Glomerular visceral epithelial cell (primary cell): ENCODE results near the gene MBNL1.
"Not testable (repeated sequence)": the region's sequence is repeated elsewhere in the genome, so short reads cannot be mapped to it uniquely, and the experiment has no call there.

Experiments used
- DNase-seq: peaks from one replicate; pipeline ENCODE4 v3.0.0-alpha.2; 2016; ENCODE audit errors: extremely low spot score

Gene MBNL1

DNA sequence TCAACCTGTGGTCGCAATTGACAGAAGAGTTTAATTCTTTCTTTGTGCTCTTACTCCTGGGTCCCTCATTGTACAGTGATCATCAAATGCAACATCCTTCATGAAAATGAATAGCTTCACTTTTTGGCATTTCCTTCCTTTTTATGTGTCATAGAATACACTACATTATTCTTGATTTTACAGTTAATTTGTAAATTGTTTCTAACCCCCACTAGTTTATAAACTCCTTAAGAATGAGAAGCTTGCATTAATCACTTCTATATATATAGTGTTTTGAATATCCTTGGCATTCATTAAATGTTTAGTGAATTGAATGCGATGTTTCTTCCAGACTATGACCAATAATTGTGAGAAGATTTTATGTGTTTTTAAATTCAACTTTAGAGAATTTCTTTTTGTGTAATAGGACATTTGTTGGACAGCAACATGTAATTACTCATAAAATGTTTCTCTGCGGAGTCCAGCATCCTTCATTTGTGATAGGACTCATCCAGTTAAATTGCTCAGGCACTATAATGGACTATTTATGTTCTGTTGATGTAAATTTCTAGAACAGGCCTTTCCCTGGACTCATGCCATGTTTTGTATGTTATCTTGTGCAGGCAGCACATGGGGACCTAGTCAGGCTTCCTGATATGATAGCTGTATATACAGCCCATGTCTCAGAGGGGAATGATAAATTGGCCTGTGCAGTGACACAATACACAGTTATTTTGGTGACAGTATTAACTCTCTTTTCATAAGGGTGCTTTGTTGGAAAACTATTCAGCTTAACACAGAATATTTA is 51.3 kb downstream of the MBNL1 start:
- no peak for DNase-seq

DNA sequence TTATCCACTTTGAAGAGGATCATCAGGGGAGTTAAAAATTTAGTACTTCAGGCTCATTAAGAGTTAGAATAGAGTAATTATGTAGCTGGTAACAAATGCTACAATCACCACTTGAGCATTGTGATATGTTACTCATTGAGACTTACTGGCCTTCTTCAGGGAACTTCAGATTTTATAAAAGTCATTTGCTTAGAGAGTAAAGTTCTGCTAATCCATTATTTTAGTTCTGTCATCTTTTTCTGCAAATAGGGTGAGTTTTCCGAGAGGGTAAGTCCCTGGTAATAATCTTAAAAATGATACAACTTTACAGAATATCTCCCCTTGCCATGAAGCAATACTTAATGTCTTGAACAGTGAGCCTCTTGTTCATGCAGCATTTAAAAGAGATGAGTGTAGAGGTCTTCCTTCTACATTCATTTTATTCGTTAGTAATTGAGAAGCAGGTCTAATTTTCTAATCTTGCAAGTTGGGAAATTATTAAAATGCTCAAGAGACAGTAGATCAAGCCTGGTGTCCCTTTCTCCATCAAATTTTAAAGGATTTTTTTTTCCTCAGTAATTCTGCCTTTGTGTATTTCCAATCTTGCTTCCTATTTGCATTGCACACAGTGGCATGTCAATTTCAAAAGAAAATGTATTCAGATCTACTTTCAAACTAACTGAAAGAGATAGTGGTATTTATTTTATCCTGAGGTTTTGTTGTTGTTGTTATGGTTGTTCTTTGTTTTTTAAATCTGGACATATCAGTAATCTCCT is 52.6 kb downstream of the MBNL1 start:
- no peak for DNase-seq

DNA sequence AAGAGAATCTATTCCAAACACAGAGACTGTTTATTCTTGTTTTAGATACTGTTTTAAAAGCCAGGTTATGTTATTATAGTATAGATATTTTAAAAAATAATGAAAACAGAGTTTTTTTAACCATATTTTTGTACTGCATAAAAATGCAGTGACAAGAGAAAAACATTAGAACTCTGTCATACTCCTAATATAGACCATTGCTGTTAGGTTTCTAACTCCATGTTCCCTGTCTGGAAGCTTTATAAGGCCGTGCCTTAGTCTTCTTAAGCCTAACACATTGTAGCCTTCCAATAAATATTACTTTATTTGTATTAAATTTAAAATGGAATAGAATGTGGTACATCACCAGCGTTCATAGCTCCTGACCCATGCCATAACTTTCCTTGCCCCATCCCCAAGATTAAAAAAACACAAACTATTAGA is 53.2 kb downstream of the MBNL1 start:
- DNase-seq = no peak

DNA sequence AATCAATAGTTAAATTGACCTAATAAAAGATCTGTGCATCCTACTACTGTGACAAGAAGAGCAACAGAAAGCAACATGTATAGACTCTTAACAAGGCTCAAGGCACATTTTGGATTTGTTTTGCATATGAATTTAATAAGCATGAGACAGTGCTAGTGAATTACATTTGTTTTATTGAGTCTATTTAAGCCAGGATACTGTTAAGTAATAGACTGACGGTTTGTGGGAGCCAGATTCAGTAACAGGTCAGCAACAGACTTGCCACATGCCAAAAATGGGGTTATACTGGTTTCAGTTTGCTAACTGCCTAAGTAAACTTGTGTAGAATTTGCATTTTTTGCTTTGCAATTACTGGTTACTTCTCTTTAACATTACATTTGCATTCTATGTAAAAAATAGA is 54.0 kb downstream of the MBNL1 start:
- DNase-seq = no peak

DNA sequence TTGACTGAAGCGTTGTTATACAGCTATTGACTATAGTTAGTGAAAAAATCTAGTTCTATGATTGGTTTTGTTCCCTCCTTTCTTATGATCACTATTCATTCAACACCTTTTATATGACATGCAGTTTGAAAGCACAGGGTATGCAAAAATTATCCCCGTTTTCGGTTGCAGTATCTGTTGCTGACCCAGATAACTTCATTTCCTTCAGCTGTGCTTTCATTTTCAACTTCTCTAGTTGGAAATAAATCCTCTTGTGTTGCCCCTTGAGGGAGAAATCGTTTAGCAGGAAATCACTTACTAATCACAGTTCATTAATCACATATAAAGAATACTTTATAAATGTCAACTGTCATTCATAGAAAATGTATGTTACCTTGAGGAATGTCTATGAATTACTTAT is 55.1 kb downstream of the MBNL1 start:
- DNase-seq = no peak

DNA sequence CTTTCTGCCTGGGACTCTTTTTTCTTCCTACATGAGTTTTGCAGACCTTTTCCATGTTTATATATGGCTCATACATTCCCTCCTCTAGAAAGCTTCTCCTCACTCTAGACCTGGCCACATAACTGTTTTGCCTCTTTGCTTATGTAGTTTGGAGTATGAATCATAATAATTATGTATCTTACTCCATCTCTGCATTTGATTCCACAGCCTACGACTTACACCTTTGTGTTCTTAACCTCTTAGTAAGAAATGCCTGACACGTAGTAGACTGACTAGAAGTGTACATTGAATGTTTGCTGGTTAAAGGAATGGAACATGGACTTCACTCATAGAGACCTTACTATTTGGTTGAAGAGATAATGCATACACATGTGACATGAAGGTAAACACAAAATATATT is 56.4 kb downstream of the MBNL1 start:
- no peak for DNase-seq

DNA sequence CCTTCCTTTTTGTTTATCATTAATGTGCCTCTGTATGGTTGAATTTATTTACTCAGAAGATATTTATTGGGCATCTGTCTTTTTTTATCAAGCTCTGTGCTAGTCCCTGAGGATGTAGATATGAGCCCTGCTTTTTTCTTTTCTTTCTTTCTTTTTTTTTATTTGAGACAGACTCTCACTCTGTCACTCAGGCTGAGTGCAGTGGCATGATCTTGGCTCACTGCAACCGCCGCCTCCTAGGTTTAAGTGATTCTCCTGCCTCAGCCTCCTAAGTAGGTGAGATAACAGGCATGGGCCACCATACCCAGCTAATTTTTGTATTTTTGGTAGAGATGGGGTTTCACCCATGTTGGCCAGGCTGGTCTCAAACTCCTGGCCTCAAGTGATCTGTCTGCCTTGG is 58.5 kb downstream of the MBNL1 start:
- no peak for DNase-seq

DNA sequence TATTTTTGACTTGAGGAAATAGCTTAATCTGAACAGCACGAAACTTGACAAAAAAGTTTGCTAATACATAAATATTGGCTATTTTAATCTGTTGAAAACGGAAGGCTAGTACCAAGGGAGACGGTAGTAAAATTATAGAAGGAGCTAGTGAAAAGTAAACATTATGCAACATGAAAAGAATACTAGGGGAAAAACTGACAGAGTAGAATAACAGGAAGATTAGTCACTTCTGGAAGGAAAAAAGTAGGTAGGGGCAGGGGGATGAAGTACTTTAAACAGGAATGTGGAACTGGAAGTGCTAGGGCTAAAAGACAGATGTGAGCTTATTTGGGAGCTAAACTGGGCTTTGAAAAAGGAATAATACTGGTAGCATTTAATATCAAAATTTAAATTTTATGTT is 60.1 kb downstream of the MBNL1 start:
- DNase-seq = peak; percentile 63

DNA sequence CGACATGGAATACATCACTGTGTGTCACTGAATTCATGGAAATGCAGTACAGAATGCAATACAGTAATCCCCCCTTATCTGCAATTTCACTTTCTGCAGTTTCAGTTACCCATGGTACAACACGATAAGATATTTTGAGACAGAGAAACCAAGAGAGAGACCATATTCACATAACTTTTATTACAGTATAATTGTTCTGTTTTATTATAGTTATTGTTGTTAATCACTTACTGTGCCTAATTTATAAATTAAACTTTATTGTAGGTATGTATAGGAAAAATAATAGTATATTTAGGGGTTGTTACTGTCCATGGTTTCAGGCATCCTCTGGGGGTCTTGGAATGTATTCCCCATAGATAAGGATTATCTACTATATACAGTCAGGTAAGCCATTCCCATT is 61.8 kb downstream of the MBNL1 start:
- DNase-seq = no peak

DNA sequence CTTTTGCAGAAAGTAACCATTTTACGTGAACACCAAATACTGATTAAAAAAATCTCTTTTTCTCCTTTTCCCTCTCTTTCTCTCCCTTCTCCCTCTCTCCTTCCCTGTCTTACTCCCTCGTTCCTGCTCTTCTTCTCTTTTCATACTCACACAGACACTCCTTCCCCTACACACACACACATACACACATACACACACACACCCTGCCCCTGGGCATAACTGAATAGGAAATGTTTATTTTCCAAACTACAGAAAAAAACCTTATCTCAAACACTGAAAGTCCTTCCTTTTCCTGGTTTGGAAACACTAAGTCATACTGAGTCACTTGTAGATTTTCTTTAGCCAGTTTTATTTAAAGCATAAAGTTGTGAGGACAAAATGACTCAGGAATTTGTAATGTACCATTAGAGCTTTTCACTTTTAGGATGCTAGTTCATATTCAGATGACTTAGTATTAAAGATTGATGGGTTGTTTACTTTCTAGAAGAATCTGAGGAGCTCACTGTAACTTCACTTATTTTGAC is 62.4 kb downstream of the MBNL1 start:
- peak; percentile 30 for DNase-seq

DNA sequence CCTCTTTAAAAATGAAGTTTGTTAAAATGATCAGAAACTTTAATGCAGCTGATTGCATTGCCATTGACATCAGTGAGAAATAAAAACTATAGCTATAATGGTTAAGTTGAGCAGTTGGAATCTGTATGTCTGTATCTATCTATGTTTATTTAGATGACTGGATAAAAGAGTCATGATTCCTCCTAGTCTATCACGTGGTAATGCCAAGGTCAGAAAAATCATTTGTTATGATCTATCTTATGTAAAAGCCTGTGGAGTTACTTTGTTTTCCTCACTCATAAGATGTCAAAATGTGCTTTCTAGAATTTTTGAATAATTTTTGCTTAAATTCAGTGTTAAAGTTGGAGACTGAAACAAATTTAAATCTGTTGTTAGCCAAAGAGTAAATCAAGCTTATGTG is 63.3 kb downstream of the MBNL1 start:
- DNase-seq = no peak

DNA sequence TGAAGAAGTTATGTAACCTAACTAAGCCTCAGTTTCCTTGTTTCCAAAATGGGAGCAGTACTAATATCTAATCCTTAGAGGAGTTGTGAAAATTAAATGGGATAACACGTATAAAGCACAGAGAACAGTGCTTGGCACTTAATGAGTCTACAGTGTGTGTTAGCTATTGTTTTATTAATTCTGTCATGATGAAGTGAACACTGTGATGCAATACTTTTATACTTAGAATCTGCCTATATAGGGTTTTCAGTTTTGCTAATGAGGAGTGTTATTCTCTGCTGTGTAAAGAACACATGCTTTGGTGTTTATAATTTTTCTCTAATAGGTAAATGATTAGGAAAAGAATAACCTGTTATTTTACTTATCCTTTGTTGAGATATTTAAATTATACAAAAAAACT is 65.2 kb downstream of the MBNL1 start:
- no peak for DNase-seq

DNA sequence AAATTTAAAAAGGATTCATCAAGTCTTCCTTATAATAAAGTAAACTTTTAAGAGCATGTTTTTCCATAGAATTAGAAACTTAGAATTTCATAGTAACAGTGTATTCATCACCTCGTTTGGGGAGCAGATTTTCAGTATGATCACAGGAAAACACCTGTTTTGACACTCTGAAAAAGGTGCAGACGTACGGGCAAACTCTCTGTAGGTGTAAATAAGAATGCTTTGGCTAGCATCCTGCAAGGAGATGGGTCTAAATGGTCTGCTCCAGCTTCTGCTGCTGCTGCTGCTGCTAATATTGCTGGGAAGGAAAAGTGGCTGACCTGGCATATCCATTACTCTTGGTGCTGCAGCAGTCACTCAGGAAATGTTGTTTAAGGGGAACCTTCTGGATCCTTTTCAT is 66.0 kb downstream of the MBNL1 start:
- DNase-seq = no peak

DNA sequence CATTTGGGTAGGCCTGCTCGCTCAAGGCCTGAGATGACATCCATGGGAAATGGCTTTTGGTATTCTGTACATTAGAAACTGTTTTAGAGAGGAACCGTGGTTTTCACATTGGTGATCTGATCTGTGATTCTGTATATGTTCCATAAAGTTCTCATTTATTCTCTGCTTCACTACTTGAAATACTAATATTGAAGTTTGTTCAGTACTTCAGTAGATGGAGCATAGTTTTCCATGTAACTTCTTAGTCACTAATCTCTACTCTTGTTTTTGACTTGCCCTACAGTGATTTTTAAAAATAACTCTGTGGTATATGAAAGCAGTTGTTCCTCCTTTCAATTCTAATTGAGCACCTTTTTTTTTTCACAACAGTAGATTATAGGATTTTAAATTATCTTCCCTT is 66.5 kb downstream of the MBNL1 start:
- no peak for DNase-seq

DNA sequence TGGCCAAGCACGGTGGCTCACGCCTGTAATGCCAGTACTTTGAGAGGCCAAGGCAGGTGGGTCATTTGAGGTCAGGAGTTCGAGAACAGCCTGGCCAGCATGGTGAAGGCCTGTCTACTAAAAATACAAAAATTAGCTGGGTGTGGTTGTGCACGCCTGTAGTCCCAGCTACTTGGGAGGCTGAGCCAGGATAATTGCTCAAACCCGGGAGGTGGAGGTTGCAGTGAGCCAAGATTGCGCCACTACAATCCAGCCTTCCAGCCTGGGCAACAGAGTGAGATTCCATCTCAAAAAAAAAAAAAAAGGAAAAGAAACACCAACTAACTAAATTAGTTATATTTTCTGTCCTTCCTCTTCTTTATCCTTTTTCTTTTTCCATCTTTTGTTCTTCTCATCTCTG is 68.6 kb downstream of the MBNL1 start:
- DNase-seq = not testable (repeated sequence)

DNA sequence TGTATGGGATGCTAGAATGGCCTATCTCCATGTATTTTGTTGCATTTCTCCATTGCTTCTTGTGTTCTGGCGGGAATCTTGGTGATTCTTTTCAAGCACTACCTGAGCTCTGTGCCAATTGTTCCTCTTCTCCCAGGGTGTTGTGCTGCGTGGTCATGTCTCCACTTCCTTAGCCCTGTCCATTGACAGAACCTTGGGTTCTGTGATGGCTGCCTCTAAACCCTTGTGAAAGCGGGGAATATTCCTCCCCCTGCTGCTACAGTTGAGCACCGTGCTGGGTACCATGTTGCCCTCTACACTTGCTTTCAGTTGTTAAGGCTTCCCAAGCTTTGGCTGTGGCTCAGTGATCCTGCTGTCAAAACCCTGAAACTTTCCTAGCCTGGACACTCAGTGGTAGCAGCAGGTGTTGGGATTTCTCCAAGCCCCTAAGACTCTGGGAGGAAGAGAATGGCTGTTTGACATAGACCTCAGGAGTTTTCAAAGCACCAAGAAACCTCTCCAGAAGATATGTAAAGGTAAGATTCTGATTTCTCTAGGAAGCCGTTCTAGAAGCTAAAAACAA is 69.5 kb downstream of the MBNL1 start:
- no peak for DNase-seq

DNA sequence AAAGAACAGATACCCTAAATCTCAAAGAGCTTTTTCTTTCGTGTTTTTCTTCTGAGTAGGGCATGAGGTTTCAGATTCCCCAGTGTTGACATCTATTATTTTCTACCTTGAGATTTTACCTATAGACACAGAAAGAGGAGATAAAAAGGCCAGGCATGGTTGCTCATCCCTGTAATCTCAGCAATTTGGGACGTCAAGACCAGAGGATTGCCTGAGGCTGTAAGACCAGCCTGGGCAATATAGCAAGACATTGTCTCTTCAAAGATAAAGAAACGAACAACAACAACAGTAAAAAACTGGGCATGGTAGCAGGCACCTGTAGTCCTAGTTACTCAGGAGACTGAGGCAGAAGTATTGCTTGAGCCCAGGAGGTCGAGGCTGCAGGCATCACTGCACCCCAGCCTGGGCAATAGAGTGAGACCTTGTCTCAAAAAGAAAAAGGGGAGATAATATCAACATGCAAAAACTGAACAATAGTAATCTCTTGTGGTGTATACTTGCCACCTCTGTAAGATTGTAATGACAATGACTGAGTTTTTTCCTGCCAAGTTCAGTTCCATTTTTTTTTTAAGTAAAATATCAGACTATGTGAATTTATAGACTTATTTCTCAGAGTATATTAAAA is 71.3 kb downstream of the MBNL1 start:
- no peak for DNase-seq

DNA sequence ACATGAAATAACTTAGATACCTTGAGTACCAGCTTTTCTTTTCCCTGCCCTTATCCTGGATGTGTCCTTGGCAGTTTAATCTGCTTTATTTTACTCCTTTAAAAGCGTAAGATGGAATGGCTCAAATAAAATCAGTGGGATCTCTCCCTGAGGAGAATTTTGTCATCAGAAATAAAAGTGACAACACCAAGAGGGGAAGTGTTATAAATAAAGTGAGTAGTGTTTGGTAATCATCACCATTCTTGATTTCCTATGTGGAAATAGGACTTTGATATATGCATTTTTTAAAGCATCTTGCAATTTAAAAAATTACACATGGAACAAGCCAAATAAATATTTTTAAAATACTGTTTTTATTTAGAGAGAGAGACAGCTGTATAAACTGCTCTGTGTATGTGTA is 76.5 kb downstream of the MBNL1 start:
- DNase-seq = no peak

DNA sequence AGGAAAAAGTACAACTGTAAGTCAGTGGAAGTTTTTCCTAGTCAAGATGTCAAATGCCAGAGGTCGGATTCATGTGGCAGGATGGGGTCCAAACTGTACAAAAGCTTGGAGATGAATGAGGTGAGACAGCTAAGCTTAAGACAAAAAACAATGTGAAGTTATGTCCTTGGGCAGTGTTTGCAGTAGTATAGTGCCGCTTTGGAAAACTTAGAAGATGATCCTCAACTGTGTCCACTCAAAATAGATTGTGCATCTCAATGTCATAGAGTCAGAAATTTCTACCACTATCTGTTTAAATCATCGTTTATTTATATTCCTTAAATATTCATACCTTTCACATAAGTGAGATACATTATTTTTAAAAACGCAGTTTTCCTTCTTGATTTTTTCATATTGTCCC is 77.3 kb downstream of the MBNL1 start:
- no peak for DNase-seq

DNA sequence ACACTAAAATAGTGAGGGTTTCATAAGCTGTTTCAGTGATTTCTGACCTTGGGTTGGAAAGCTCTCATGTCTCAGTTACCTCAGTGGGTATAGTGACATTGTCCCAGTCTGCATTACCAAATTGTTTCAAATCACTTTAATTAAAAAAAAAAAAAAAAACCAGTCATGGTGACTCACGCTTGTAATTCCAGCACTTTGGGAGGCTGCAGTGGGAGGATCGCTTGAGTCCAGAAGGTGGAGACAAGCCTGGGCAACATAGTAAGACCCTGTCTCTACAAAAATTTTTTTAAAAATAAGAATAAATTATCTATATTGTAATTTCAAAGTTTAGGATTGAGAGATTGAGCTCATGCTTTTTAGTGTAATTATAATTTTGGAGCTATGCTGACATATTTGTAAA is 78.0 kb downstream of the MBNL1 start:
- no peak for DNase-seq

DNA sequence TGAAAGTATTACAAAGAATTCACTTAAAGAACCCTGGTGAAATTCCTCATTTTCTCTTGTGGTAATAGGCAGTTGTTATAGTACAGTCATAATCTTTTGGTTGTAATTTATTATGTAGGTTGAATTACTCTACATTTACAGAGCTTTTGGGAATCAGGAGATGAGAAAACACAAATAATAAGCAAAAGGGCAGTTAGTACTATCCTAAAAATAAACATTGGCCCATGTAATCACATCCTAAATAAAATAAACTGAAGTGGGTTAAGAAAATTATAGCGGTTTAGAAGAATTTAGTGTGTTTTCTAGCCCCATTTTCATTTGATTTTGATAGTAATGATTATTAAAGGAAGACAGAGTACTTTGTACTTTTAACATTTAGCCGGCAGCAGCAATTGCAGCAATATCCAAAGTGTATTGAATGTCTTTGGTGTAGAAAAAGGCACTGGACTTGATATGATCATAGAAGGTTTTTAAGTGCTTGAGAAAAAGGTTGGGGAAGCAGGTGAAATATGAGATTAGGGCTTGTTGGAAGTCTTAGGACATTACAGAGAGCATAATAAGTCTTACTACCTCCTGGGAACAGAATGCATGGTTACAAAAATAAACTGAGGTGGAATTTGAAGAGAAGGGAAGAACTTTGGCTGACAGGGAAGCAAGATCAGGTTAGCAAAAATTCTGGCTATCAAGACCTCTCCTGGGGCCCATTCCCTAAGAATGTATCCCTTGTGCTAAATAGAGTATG is 79.9 kb downstream of the MBNL1 start:
- no peak for DNase-seq

DNA sequence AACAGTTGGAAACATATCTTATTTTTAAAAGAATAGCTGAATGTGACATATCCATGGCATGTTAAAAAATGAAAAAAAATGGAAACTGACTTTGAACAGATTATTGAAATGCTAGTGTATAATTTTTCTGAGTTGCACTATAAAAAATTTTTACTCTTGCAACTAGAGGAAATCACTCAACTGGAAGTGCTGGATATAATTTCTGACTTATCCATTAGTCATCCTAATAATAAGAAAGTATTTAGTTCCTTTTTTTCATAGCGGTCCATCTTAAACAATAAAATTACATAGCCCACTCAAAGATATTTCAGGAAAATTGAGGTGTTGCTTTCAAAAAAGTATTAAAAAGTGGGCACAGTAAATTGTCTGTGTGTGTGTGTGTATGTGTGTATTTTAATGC is 80.7 kb downstream of the MBNL1 start:
- no peak for DNase-seq
